HepG2 (cell line): ENCODE measurements around the gene RPS4Y1. TPM values are rescaled to one million over a fixed set of nuclear protein-coding genes. Genes with fewer than 3 reads are reported as not detected.

Experiments used
- ATAC-seq: fragments of 200-7000 bp; cut with Tn5 transposase; 3 replicates; pipeline ENCODE4 v1.9.1; 2020; ENCODE audit warnings: mild to moderate bottlenecking, moderate library complexity
- BruUV-seq: library from RNA; stranded (reverse); fragments of 400-500 nt; replicated peaks from 2 replicates; lab custom pipeline; 2021; lab: Mats Ljungman, UMichigan
- CTCF ChIA-PET: fragments of 300-600 bp; formaldehyde crosslinking; extraction: SDS; loops from one replicate; lab custom pipeline; 2021; ENCODE audit warnings: low total read pairs, inconsistent platforms, low intra/inter-chr PET ratio; lab: Yijun Ruan, JAX
- POLR2A ChIA-PET: fragments of 350-600 bp; sonication (Branson Sonifier 250); formaldehyde crosslinking; loops from one replicate; lab custom pipeline; 2020; ENCODE audit warnings: antibody characterized with exemption, inconsistent platforms; lab: Yijun Ruan, JAX
- DNase-seq: peaks from one replicate; pipeline ENCODE4 v3.0.0-alpha.2; 2015; ENCODE audit warnings: low spot score
- FAIRE-seq: peaks from 3 replicates; lab custom pipeline; 2011; peaks lifted over from hg19 to GRCh38; lab: Jason Lieb, UNC
- H2AFZ ChIP-seq: one replicate; pipeline ENCODE4 v1.6.1; 2011; ENCODE audit warnings: low read length, inconsistent platforms
- H3K27ac ChIP-seq: fragments of 300-600 bp; 3 replicates; pipeline ENCODE4 v1.8.0; 2011; ENCODE audit warnings: mixed run types, mild to moderate bottlenecking, mixed read lengths, low read length, inconsistent platforms; ENCODE audit not compliant: insufficient read depth; ENCODE audit errors: extremely low read length
- H3K27me3 ChIP-seq, 2 experiments: fragments of 200-600 bp in 1 of 2; 2 replicates in 1 of 2; 3 replicates in 1 of 2; pipeline versions ENCODE4 v1.6.0 to v1.8.0; 2011; ENCODE audit warnings: low read length in 2 of 2, mild to moderate bottlenecking in 2 of 2, moderate library complexity in 2 of 2, inconsistent platforms in 1 of 2; ENCODE audit not compliant: insufficient read depth in 2 of 2, control insufficient read depth in 1 of 2
- H3K36me3 ChIP-seq, 2 experiments: fragments of 200-600 bp in 1 of 2; replicated peaks in 1 of 2; 2 replicates in 1 of 2; 3 replicates in 1 of 2; pipeline versions ENCODE4 v1.5.1 to v1.8.0; 2011; ENCODE audit warnings: low read length in 2 of 2, inconsistent platforms in 1 of 2; ENCODE audit not compliant: insufficient read depth in 2 of 2, control insufficient read depth in 1 of 2
- H3K4me1 ChIP-seq: 2 replicates; pipeline ENCODE4 v1.5.1; 2012; ENCODE audit warnings: low read length, inconsistent platforms; ENCODE audit not compliant: insufficient read depth
- H3K4me2 ChIP-seq: 2 replicates; pipeline ENCODE4 v1.6.0; 2011; ENCODE audit warnings: low read depth, low read length, inconsistent platforms
- H3K4me3 ChIP-seq, 3 experiments: fragments of 200-600 bp in 1 of 3; sonication (generic), shearing (Covaris generic) in 1 of 3; replicated peaks in 1 of 3; 2 replicates each; pipeline ENCODE4 v1.5.1; 2011 to 2016; ENCODE audit warnings: low read length in 3 of 3, inconsistent platforms in 2 of 3, low read depth in 2 of 3, mild to moderate bottlenecking in 2 of 3, control low read depth in 1 of 3, mixed read lengths in 1 of 3; ENCODE audit not compliant: insufficient read depth in 1 of 3
- H3K79me2 ChIP-seq: one replicate; pipeline ENCODE4 v1.6.1; 2011; ENCODE audit warnings: low read length, inconsistent platforms; ENCODE audit not compliant: insufficient read depth
- H3K9ac ChIP-seq: 2 replicates; pipeline ENCODE4 v1.6.0; 2011; ENCODE audit warnings: mild to moderate bottlenecking, low read depth, low read length, inconsistent platforms; ENCODE audit not compliant: insufficient read depth
- H3K9me3 ChIP-seq: 2 replicates; pipeline ENCODE4 v1.5.1; 2012; ENCODE audit warnings: mild to moderate bottlenecking, low read length
- H4K20me1 ChIP-seq: 2 replicates; pipeline ENCODE4 v1.6.0; 2011; ENCODE audit warnings: inconsistent platforms, mild to moderate bottlenecking, low read length, moderate library complexity; ENCODE audit not compliant: insufficient read depth
- ATF6 ChIP-seq: sonication (generic); formaldehyde crosslinking; conservative IDR thresholded peaks from 2 replicates; pipeline ENCODE4 v1.4.0; 2020; ENCODE audit warnings: missing genetic modification reagents
- ESRRA ChIP-seq: sonication (generic); formaldehyde crosslinking; IDR thresholded peaks from 2 replicates; pipeline ENCODE4 v1.5.1; 2020; ENCODE audit warnings: mild to moderate bottlenecking, low read depth, missing genetic modification reagents
- HNRNPLL ChIP-seq: fragments of 200-400 bp; formaldehyde crosslinking; IDR thresholded peaks from 2 replicates; pipeline ENCODE4 v1.6.1; 2017; ENCODE audit warnings: mild to moderate bottlenecking, low read depth, low read length; ENCODE audit not compliant: poor library complexity, severe bottlenecking
- KAT8 ChIP-seq: IDR thresholded peaks from 2 replicates; pipeline ENCODE4 v1.6.1; 2016; ENCODE audit warnings: missing genetic modification reagents, missing compliant biosample characterization
- NFYB ChIP-seq: sonication (generic); formaldehyde crosslinking; IDR thresholded peaks from 2 replicates; pipeline ENCODE4 v1.4.0; 2020; ENCODE audit warnings: missing genetic modification reagents
- RAD51 ChIP-seq: fragments of 450-650 bp; IDR thresholded peaks from 2 replicates; pipeline ENCODE4 v1.6.1; 2016; ENCODE audit warnings: borderline replicate concordance
- SMC3 ChIP-seq: IDR thresholded peaks from 2 replicates; pipeline ENCODE4 v1.6.1; 2011; ENCODE audit warnings: low read length, improper control_type of control experiment
- STAG1 ChIP-seq: sonication (generic); formaldehyde crosslinking; IDR thresholded peaks from 2 replicates; pipeline ENCODE4 v1.4.0; 2020; ENCODE audit warnings: missing genetic modification reagents
- TCF12 ChIP-seq, 2 experiments: fragments of 450-650 bp in 1 of 2; sonication (generic) in 1 of 2; formaldehyde crosslinking in 1 of 2; IDR thresholded peaks; 2 replicates each; pipeline versions ENCODE4 v1.6.1 to v1.8.0; 2017 to 2022; ENCODE audit warnings: antibody characterized with exemption in 1 of 2, mild to moderate bottlenecking in 1 of 2, missing genetic modification reagents in 1 of 2, moderate library complexity in 1 of 2
- XRCC5 ChIP-seq: fragments of 200-400 bp; formaldehyde crosslinking; optimal IDR thresholded peaks from 2 replicates; pipeline ENCODE3; 2017; ENCODE audit warnings: mild to moderate bottlenecking, low read length
- ZMAT3 ChIP-seq: sonication (generic); formaldehyde crosslinking; conservative IDR thresholded peaks from 2 replicates; pipeline ENCODE4 v1.7.0; 2021; ENCODE audit warnings: missing genetic modification reagents
- WGBS: methylation state at CpG from one replicate; pipeline ENCODE4 v1.1.6; 2017; ENCODE audit warnings: low lambda C conversion rate; 5-methylcytosine and 5-hydroxymethylcytosine counted together
- in situ Hi-C: cut with HindIII; loops from 2 replicates; pipeline ENCODE4 v1.10.0; 2017; ENCODE audit warnings: low pct_unique_long_range_greater_than_20kb; ENCODE audit not compliant: extremely low pct_ligation_motif_present
- intact Hi-C: fragments of 100-400 bp; cut with micrococcal nuclease; formaldehyde crosslinking; loops from one replicate; pipeline ENCODE4 v1.10.0; 2022; ENCODE audit not compliant: unreplicated experiment
- polyA plus RNA-seq, 8 experiments: library from polyadenylated mRNA; depleted of rRNA in 3 of 8; stranded (reverse) in 7 of 8; unstranded in 1 of 8; fragments of >200 nt; fragmentation: Illumina TruSeq in 4 of 8; extraction: Trizol in 4 of 8; gene quantifications; 2 replicates each; pipeline versions ENCODE4 v1.2.1 to v1.2.3, GENCODE V29; 2011 to 2016; ENCODE audit warnings: low read depth in 4 of 8, missing spikeins in 1 of 8, mixed read lengths in 1 of 8; ENCODE audit not compliant: insufficient read depth in 1 of 8
- total RNA-seq, 5 experiments: library from RNA; depleted of rRNA; stranded (reverse); fragments of >200 nt; fragmentation: Illumina TruSeq; extraction: Trizol; gene quantifications; 2 replicates each; pipeline ENCODE4 v1.2.3, GENCODE V29; 2016; ENCODE audit warnings: low read depth in 1 of 5
- TF ChIP-seq, protein P1 (sequence below): sonication (generic); formaldehyde crosslinking; IDR thresholded peaks from 2 replicates; pipeline ENCODE4 v1.4.0; 2020; ENCODE audit warnings: missing genetic modification reagents, borderline replicate concordance
- TF ChIP-seq, protein P2 (sequence below): IDR thresholded peaks from 2 replicates; pipeline ENCODE4 v1.6.1; 2016; ENCODE audit warnings: mild to moderate bottlenecking

The RPS4Y1 gene
- total and polyA plus RNA-seq, 2 of the 13 experiments (the other 11 are each of a cell fraction or from before 2014, with no cell fraction given): 461 to 1,080 TPM

GRCh38 chrY:2857686-2858085 lies 16.3 kb downstream of the RPS4Y1 start:
- intact Hi-C loops: no loop called here
- Histone ChIP-seq H3K4me2 (no peak overlapping the region), H3K4me1 (peaks cover 48% of the 10 kb centered on the region), H3K4me3 (no peak overlapping the region), H3K36me3 (peaks cover 2 to 61% of the 10 kb centered on the region in 2 experiments), H2AFZ (no peak overlapping the region), H3K27ac (no peak overlapping the region), H4K20me1 (peaks cover 49% of the 10 kb centered on the region), H3K27me3 (no peaks in the 10 kb centered on the region), H3K9ac (no peak overlapping the region), H3K9me3 (no peaks in the 10 kb centered on the region), H3K79me2 (peaks cover 60% of the 10 kb centered on the region)
- BruUV-seq: no TSS peak
- 93% methylated on average over 4 of the region's 4 CpGs for WGBS
- ATAC-seq: peak; percentile 81
- in situ Hi-C loops: no loop called here
- POLR2A ChIA-PET: no interaction called here
- CTCF ChIA-PET: interaction anchor here (1.6 kb wide), 1 partner anchor 58 kb away, joined by 7 read pairs; no protein-coding TSS in a partner anchor
- TF ChIP-seq STAG1 (CRISPR knock-in tag) (peak; percentile 48), ESRRA (no peak), SMC3 (peak; percentile 39; the same call in 1 of the 2 replicates), KAT8 (no peak)
- FAIRE-seq: peak; percentile 37
- DNase-seq: peak; percentile 22

DNA sequence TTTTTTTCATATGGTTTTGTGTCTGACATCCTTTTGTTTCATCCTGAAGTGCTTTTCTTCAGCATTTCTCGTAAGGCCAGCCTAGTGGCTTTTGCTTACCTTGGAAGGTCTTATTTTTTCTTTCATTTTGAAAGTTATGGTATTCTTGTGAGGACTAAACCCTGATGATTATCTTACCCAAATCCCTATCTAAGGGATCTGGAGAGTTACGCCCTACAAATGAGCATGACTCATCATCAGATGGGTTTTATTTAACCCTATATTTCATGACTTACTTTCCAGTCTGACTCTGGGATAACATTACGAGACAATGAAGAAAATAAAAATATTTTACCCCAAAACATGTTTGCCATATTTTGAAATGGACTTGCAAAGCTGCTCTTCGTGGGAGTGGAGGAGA lies 18.4 kb downstream of the RPS4Y1 start:
- Histone ChIP-seq H3K4me2 (no peak overlapping the region), H3K4me3 (no peak overlapping the region), H3K4me1 (peaks cover 27% of the 10 kb centered on the region), H3K9ac (no peak overlapping the region), H3K79me2 (peaks cover 49% of the 10 kb centered on the region), H3K36me3 (peaks cover 2 to 54% of the 10 kb centered on the region in 2 experiments), H3K27me3 (no peaks in the 10 kb centered on the region), H4K20me1 (peaks cover 36% of the 10 kb centered on the region), H2AFZ (no peak overlapping the region), H3K9me3 (no peaks in the 10 kb centered on the region), H3K27ac (no peak overlapping the region)
- FAIRE-seq (no peak), ATAC-seq (no peak), DNase-seq (no peak)
- intact Hi-C loops: no loop called here
- BruUV-seq: no TSS peak
- 94% methylated on average over 4 of the region's 4 CpGs for WGBS
- CTCF ChIA-PET: no interaction called here
- POLR2A ChIA-PET: no interaction called here
- in situ Hi-C loops: no loop called here
- TF ChIP-seq ATF6 (CRISPR knock-in tag) (no peak), RAD51 (no peak), ZMAT3 (CRISPR knock-in tag) (no peak), XRCC5 (no peak), HNRNPLL (no peak), TCF12 (IDR thresholded peaks at IDR 0.05) (no peak), TCF12 (CRISPR knock-in tag; IDR thresholded peaks at IDR 0.05) (no peak), NFYB (CRISPR knock-in tag) (no peak)
- TF ChIP-seq, protein P1, sequence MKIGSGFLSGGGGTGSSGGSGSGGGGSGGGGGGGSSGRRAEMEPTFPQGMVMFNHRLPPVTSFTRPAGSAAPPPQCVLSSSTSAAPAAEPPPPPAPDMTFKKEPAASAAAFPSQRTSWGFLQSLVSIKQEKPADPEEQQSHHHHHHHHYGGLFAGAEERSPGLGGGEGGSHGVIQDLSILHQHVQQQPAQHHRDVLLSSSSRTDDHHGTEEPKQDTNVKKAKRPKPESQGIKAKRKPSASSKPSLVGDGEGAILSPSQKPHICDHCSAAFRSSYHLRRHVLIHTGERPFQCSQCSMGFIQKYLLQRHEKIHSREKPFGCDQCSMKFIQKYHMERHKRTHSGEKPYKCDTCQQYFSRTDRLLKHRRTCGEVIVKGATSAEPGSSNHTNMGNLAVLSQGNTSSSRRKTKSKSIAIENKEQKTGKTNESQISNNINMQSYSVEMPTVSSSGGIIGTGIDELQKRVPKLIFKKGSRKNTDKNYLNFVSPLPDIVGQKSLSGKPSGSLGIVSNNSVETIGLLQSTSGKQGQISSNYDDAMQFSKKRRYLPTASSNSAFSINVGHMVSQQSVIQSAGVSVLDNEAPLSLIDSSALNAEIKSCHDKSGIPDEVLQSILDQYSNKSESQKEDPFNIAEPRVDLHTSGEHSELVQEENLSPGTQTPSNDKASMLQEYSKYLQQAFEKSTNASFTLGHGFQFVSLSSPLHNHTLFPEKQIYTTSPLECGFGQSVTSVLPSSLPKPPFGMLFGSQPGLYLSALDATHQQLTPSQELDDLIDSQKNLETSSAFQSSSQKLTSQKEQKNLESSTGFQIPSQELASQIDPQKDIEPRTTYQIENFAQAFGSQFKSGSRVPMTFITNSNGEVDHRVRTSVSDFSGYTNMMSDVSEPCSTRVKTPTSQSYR (CRISPR knock-in tag): no peak
- TF ChIP-seq, protein P2, sequence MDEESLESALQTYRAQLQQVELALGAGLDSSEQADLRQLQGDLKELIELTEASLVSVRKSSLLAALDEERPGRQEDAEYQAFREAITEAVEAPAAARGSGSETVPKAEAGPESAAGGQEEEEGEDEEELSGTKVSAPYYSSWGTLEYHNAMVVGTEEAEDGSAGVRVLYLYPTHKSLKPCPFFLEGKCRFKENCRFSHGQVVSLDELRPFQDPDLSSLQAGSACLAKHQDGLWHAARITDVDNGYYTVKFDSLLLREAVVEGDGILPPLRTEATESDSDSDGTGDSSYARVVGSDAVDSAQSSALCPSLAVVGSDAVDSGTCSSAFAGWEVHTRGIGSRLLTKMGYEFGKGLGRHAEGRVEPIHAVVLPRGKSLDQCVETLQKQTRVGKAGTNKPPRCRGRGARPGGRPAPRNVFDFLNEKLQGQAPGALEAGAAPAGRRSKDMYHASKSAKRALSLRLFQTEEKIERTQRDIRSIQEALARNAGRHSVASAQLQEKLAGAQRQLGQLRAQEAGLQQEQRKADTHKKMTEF (CRISPR knock-in tag): no peak
